Erythroblast (primary cell): Measurements from ENCODE around the gene MAPK10.

Experiments
- GATA1 ChIP-seq: IDR thresholded peaks from 2 replicates; pipeline ENCODE4 v1.6.1; 2011; ENCODE audit warnings: low read depth, mild to moderate bottlenecking, control low read depth, low read length, moderate library complexity
- POLR2A ChIP-seq: IDR thresholded peaks from 2 replicates; pipeline ENCODE4 v1.6.1; 2011; ENCODE audit warnings: mild to moderate bottlenecking, low read length

- no peak for TF ChIP-seq POLR2A
- TF ChIP-seq GATA1 = no peak
Observed at GRCh38 chr4:86058621-86059020, 301.2 kb downstream of the MAPK10 start.
